Lower leg skin (tissue), 4 donors: ENCODE data around the gene NEURL1B. TPM values are rescaled to one million over a fixed set of nuclear protein-coding genes. Genes with fewer than 3 reads are reported as not detected.

Experiments
- DNase-seq, 2 donors: peaks; one replicate each; pipeline ENCODE4 v3.0.0-alpha.2; 2019; ENCODE audit warnings: low spot score in 2 of 2
- H3K4me3 ChIP-seq: fragments of 200-600 bp; sonication (generic); 2 replicates; pipeline ENCODE4 v1.5.1; 2017; ENCODE audit warnings: mild to moderate bottlenecking, low read depth; ENCODE audit not compliant: poor library complexity, severe bottlenecking
- CTCF ChIP-seq, 3 donors: fragments of 450-650 bp; IDR thresholded peaks; one replicate each; pipeline ENCODE4 v1.5.1; 2016; ENCODE audit warnings: antibody characterized with exemption in 3 of 3, mild to moderate bottlenecking in 3 of 3, moderate library complexity in 2 of 3
- POLR2A ChIP-seq, 2 donors: fragments of 450-650 bp; IDR thresholded peaks; one replicate each; pipeline ENCODE4 v1.6.1; 2016 to 2017; ENCODE audit warnings: antibody characterized with exemption in 2 of 2, mild to moderate bottlenecking in 1 of 2, moderate library complexity in 1 of 2
- WGBS, 2 donors: methylation state at CpG; one replicate each; pipeline ENCODE4 v1.1.5; 2018; 5-methylcytosine and 5-hydroxymethylcytosine counted together
- intact Hi-C: fragments of 100-400 bp; cut with DNase I; formaldehyde crosslinking; loops from one replicate; pipeline ENCODE4 v1.15.0; 2023; ENCODE audit warnings: low total_unique reads
- total RNA-seq, 4 donors: library from RNA; depleted of rRNA; stranded (reverse); fragments of >200 nt; gene quantifications; one replicate each; pipeline ENCODE4 v1.1.0, GENCODE V29; 2016

Gene NEURL1B
- total RNA-seq, 4 donors from 2014 or later = 12.5 to 34.8 (median 20.9) TPM

DNA sequence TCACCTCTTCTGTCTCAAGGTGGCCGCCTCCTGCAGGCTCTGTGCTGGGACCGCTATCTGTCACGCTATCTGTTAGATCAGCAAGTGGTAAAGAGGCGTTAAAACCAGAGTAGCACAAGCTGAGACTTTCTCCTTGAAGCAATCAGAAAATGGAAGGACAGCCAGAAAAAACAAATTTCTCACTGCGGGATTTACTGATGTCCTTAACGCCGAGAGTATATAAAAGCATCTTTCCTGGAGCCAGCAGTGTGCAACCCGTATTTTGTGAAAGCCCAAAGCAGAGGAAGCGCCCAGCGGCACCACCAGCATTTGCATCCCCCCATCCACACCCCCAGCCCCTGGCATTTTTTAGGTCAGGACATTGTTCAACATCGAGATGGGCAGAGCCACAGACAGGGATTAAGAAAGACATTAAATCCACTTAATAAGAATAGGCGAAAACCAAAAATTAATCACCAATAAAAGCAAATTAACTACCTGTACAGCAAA lies 81.3 kb downstream of the NEURL1B start:
- DNase-seq = no peak
- no peak overlapping the region for H3K4me3 ChIP-seq
- 47 to 52% methylated on average over 12 of the region's 12 CpGs for WGBS, 2 donors
- intact Hi-C loops = no loop called here
- TF ChIP-seq CTCF (IDR thresholded peaks at IDR 0.05) (no peak), POLR2A (IDR thresholded peaks at IDR 0.05) (no peak)

- no peak for DNase-seq
- H3K4me3 ChIP-seq = no peak overlapping the region
- 58 to 62% methylated on average over 2 of the region's 2 CpGs for WGBS, 2 donors
- TF ChIP-seq CTCF (IDR thresholded peaks at IDR 0.05) (no peak), POLR2A (IDR thresholded peaks at IDR 0.05) (no peak)
- intact Hi-C loops = no loop called here
These were observed 82.4 kb downstream of the NEURL1B start for GRCh38 chr5:172723508-172723907.

DNA sequence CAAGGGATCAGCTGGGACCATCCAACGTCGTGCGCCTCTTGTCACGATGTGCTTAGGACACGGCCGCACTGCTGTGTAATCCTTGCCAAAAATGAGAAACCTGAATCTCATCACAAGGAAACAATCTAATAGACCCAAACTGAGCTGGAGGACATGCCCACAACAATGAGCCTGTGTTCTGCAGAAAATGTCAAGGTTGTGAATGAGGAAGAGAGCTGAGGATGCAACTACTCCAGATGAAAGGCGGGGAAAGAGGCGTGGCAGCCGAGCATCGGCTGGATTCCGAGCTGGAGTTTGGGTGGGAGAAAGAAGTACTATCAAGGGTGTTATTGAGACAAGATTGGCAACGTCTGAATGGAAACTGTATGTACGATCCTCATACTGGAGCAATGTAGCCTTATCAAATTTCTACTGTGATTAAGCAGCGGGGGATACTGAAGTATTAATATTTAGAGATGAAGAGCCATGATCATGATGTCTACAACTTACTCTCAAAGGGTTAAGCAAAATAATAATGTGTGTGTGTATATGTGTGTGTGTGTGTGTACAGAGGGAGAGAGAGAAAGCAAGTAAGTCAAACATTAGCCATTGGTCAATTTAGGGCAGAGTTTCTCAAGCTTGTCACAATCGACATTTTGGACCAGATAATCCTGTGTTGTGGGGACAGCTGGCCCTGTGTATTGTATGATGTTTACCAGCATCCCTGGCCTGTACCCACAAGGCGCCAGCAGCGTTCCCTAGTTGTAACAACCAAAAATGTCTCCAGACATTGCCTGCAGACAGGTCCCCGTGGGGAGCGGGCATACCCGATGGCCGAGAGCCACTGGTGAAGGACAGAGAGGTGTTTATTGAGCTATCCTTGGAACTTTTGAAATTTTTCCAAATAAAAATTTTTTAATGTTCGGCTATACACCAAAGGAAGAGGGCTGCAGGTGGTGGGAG lies 83.5 kb downstream of the NEURL1B start:
- no peak overlapping the region for H3K4me3 ChIP-seq
- no peak for DNase-seq
- intact Hi-C loops = no loop called here
- WGBS, 2 donors = 71 to 74% methylated on average over 22 of the region's 22 CpGs
- TF ChIP-seq CTCF (IDR thresholded peaks at IDR 0.05) (no peak), POLR2A (IDR thresholded peaks at IDR 0.05) (no peak)

GRCh38 chr5:172725273-172725672 lies 84.2 kb downstream of the NEURL1B start:
- 91 to 93% methylated on average over 10 of the region's 10 CpGs for WGBS, 2 donors

DNA sequence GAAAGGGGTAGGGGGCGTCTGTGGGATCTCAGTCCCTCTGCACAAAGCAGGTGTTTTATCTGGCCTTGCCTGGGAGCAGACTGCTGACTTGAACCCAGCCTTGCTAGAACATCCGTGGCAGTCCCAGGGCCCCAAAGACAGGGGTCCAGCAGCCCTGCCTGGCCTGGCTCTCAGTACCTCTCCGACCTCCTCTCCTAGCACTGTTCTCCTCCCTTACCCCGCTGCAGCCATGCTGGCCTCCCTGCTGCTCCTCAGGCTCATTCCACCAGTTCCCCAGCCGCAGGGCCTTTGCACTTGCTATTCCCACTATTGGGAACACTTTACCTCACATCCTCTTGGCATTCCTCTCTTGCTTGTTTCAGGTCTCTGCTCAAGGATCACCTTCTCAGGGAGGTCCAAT lies 84.7 kb downstream of the NEURL1B start:
- 96 to 98% methylated on average over 5 of the region's 5 CpGs for WGBS, 2 donors
- TF ChIP-seq POLR2A (IDR thresholded peaks at IDR 0.05) (no peak), CTCF (IDR thresholded peaks at IDR 0.05) (no peak)
- no peak for DNase-seq
- no peak overlapping the region for H3K4me3 ChIP-seq
- intact Hi-C loops = no loop called here

More at GRCh38 chr5:172725273-172725672, 84.2 kb downstream of the NEURL1B start:
- DNase-seq = no peak
- intact Hi-C loops = no loop called here
- TF ChIP-seq CTCF (IDR thresholded peaks at IDR 0.05) = no peak
- TF ChIP-seq POLR2A (IDR thresholded peaks at IDR 0.05) = no peak
- H3K4me3 ChIP-seq = no peak overlapping the region
